ENCODE results near the gene LCN6. TPM values are rescaled to one million over a fixed set of nuclear protein-coding genes. Genes with fewer than 3 reads are reported as not detected.

Gene LCN6
- total and polyA plus RNA-seq, 2 of the 13 experiments (the other 11 are each of a cell fraction or from before 2014, with no cell fraction given) = not detected

DNA sequence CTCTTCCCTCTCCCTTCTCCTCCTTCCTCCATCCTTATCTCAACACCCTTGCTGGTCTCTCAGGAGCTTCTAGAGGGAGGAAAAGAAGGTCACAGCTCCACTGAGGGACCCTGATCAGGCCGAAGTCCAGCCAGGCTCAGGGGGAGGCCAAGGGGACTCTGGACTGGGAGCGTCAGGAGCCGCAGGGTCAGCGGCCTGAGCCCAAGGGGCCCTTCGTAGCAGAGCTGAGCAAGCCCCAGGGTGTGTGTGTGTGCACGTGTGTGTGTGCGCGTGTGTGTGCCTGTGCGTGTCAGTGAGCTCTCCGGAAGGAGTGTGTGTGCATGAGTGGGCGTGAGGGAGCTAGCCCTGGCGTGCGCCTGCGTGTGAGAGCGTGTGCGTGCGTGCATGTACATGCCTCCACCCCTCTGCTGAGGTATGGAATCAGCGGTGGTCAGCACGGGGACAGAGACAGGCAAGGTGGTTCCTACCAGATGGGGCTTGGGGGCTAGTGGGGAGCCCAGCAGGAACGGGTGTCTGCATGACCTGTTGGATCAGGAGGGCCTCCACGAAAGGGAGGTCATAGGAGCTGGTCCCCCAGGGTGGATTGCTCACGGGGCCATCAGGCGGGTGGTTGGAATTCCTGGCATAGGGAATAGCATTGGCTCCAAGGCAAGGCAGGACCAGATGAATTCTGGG, 51.0 kb downstream of the LCN6 start (continued):
- TF ChIP-seq, protein P1, sequence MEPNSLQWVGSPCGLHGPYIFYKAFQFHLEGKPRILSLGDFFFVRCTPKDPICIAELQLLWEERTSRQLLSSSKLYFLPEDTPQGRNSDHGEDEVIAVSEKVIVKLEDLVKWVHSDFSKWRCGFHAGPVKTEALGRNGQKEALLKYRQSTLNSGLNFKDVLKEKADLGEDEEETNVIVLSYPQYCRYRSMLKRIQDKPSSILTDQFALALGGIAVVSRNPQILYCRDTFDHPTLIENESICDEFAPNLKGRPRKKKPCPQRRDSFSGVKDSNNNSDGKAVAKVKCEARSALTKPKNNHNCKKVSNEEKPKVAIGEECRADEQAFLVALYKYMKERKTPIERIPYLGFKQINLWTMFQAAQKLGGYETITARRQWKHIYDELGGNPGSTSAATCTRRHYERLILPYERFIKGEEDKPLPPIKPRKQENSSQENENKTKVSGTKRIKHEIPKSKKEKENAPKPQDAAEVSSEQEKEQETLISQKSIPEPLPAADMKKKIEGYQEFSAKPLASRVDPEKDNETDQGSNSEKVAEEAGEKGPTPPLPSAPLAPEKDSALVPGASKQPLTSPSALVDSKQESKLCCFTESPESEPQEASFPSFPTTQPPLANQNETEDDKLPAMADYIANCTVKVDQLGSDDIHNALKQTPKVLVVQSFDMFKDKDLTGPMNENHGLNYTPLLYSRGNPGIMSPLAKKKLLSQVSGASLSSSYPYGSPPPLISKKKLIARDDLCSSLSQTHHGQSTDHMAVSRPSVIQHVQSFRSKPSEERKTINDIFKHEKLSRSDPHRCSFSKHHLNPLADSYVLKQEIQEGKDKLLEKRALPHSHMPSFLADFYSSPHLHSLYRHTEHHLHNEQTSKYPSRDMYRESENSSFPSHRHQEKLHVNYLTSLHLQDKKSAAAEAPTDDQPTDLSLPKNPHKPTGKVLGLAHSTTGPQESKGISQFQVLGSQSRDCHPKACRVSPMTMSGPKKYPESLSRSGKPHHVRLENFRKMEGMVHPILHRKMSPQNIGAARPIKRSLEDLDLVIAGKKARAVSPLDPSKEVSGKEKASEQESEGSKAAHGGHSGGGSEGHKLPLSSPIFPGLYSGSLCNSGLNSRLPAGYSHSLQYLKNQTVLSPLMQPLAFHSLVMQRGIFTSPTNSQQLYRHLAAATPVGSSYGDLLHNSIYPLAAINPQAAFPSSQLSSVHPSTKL (CRISPR knock-in tag; IDR thresholded peaks at IDR 0.05) = peak; percentile 67
- 0 out of 2 replicates have a peak, but pooled peaks have one; percentile 64 for TF ChIP-seq ZNF225 (CRISPR knock-in tag; IDR thresholded peaks at IDR 0.05)
- no peak for TF ChIP-seq ZNF282 (IDR thresholded peaks at IDR 0.05; ENCODE audit: partially characterized antibody)
- TF ChIP-seq FOSL2 (CRISPR knock-in tag; IDR thresholded peaks at IDR 0.05) = 0 out of 2 replicates have a peak, but pooled peaks have one; percentile 35
- 0 out of 2 replicates have a peak, but pooled peaks have one; percentile 29 for TF ChIP-seq FOXP4 (CRISPR knock-in tag; IDR thresholded peaks at IDR 0.05)
- TF ChIP-seq, protein P2, sequence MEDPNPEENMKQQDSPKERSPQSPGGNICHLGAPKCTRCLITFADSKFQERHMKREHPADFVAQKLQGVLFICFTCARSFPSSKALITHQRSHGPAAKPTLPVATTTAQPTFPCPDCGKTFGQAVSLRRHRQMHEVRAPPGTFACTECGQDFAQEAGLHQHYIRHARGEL (CRISPR knock-in tag; IDR thresholded peaks at IDR 0.05) = no peak
- peak; percentile 59; the same call in 1 of the 2 replicates for TF ChIP-seq JUND (CRISPR knock-in tag; IDR thresholded peaks at IDR 0.05)
- TF ChIP-seq, protein P3, sequence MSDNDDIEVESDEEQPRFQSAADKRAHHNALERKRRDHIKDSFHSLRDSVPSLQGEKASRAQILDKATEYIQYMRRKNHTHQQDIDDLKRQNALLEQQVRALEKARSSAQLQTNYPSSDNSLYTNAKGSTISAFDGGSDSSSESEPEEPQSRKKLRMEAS (IDR thresholded peaks at IDR 0.05) = peak; percentile 83
- peak; percentile 90 for TF ChIP-seq HDAC1 (CRISPR knock-in tag; IDR thresholded peaks at IDR 0.05)
- TF ChIP-seq GATAD1 (CRISPR knock-in tag; IDR thresholded peaks at IDR 0.05) = 0 out of 2 replicates have a peak, but pooled peaks have one; percentile 16
- TF ChIP-seq ZNF367 (CRISPR knock-in tag; IDR thresholded peaks at IDR 0.05; ENCODE audit: borderline replicate concordance) = no peak
- TF ChIP-seq, protein P4, sequence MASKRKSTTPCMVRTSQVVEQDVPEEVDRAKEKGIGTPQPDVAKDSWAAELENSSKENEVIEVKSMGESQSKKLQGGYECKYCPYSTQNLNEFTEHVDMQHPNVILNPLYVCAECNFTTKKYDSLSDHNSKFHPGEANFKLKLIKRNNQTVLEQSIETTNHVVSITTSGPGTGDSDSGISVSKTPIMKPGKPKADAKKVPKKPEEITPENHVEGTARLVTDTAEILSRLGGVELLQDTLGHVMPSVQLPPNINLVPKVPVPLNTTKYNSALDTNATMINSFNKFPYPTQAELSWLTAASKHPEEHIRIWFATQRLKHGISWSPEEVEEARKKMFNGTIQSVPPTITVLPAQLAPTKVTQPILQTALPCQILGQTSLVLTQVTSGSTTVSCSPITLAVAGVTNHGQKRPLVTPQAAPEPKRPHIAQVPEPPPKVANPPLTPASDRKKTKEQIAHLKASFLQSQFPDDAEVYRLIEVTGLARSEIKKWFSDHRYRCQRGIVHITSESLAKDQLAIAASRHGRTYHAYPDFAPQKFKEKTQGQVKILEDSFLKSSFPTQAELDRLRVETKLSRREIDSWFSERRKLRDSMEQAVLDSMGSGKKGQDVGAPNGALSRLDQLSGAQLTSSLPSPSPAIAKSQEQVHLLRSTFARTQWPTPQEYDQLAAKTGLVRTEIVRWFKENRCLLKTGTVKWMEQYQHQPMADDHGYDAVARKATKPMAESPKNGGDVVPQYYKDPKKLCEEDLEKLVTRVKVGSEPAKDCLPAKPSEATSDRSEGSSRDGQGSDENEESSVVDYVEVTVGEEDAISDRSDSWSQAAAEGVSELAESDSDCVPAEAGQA (IDR thresholded peaks at IDR 0.05; ENCODE audit: low read depth) = peak; percentile 11; the same call in 1 of the 2 replicates
- TF ChIP-seq, protein P4 (CRISPR knock-in tag; IDR thresholded peaks at IDR 0.05; ENCODE audit: borderline replicate concordance) = no peak
